ENCODE data around the gene PSME1. TPM values are rescaled to one million over a fixed set of nuclear protein-coding genes. Genes with fewer than 3 reads are reported as not detected.

PSME1 gene
- total and polyA plus RNA-seq, 2 experiments from 2014 or later, result 61.1 to 215 TPM

GRCh38 chr14:24179294-24179960 lies 43.4 kb downstream of the PSME1 start:
- no peak for DNase-seq (ENCODE audit: low spot score)
- Histone ChIP-seq H3K4me1 (ENCODE audit: insufficient read depth) (no peaks in the 10 kb centered on the region), H3F3A (replicated peaks; ENCODE audit: low read depth) (no peaks in the 10 kb centered on the region), H3K27ac (ENCODE audit: low read depth) (no peak overlapping the region), H3K4me2 (no peak overlapping the region), H3K27me3 (ENCODE audit: insufficient read depth) (no peaks in the 10 kb centered on the region), H4K20me1 (replicated peaks; ENCODE audit: insufficient read depth) (no peaks in the 10 kb centered on the region; the same call in none of the 2 replicates), H2AFZ (no peak overlapping the region), H3K36me3 (ENCODE audit: insufficient read depth) (no peaks in the 10 kb centered on the region; the same call in 1 of the 2 replicates), H3K79me2 (replicated peaks; ENCODE audit: insufficient read depth) (no peaks in the 10 kb centered on the region), H3K4me3 (no peak overlapping the region), H3K9me2 (ENCODE audit: insufficient read depth) (no peaks in the 10 kb centered on the region)
- ATAC-seq, result no peak
- H3K27me3 Mint-ChIP-seq (ENCODE audit: insufficient read depth, low read depth, poor library complexity), result peaks cover 26% of the 10 kb centered on the region
- TF ChIP-seq CTCF (conservative IDR thresholded peaks at IDR 0.05; ENCODE audit: low read depth in 2 of 2) (no peak), ZNF331 (CRISPR knock-in tag; IDR thresholded peaks at IDR 0.05; ENCODE audit: low read depth) (no peak), POLR2AphosphoS5 (IDR thresholded peaks at IDR 0.05; ENCODE audit: low read depth) (no peak), EZH2phosphoT487 (IDR thresholded peaks at IDR 0.05; ENCODE audit: unreplicated experiment) (no peak), ZNF114 (CRISPR knock-in tag; IDR thresholded peaks at IDR 0.05) (no peak), NANOG (IDR thresholded peaks at IDR 0.05; ENCODE audit: borderline replicate concordance) (no peak), EZH2 (IDR thresholded peaks at IDR 0.05; ENCODE audit: low read depth, unreplicated experiment) (no peak), STAT1 (IDR thresholded peaks at IDR 0.05; ENCODE audit: unreplicated experiment) (no peak), CREB1 (CRISPR knock-in tag; IDR thresholded peaks at IDR 0.05; ENCODE audit: low read depth) (no peak), JUNB (IDR thresholded peaks at IDR 0.05; ENCODE audit: unreplicated experiment) (no peak)
- TF ChIP-seq, protein P1, sequence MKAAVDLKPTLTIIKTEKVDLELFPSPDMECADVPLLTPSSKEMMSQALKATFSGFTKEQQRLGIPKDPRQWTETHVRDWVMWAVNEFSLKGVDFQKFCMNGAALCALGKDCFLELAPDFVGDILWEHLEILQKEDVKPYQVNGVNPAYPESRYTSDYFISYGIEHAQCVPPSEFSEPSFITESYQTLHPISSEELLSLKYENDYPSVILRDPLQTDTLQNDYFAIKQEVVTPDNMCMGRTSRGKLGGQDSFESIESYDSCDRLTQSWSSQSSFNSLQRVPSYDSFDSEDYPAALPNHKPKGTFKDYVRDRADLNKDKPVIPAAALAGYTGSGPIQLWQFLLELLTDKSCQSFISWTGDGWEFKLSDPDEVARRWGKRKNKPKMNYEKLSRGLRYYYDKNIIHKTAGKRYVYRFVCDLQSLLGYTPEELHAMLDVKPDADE (IDR thresholded peaks at IDR 0.05), result no peak
- TF ChIP-seq, protein P2, sequence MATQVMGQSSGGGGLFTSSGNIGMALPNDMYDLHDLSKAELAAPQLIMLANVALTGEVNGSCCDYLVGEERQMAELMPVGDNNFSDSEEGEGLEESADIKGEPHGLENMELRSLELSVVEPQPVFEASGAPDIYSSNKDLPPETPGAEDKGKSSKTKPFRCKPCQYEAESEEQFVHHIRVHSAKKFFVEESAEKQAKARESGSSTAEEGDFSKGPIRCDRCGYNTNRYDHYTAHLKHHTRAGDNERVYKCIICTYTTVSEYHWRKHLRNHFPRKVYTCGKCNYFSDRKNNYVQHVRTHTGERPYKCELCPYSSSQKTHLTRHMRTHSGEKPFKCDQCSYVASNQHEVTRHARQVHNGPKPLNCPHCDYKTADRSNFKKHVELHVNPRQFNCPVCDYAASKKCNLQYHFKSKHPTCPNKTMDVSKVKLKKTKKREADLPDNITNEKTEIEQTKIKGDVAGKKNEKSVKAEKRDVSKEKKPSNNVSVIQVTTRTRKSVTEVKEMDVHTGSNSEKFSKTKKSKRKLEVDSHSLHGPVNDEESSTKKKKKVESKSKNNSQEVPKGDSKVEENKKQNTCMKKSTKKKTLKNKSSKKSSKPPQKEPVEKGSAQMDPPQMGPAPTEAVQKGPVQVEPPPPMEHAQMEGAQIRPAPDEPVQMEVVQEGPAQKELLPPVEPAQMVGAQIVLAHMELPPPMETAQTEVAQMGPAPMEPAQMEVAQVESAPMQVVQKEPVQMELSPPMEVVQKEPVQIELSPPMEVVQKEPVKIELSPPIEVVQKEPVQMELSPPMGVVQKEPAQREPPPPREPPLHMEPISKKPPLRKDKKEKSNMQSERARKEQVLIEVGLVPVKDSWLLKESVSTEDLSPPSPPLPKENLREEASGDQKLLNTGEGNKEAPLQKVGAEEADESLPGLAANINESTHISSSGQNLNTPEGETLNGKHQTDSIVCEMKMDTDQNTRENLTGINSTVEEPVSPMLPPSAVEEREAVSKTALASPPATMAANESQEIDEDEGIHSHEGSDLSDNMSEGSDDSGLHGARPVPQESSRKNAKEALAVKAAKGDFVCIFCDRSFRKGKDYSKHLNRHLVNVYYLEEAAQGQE (IDR thresholded peaks at IDR 0.05; ENCODE audit: unreplicated experiment), result no peak
- TF ChIP-seq, protein P3, sequence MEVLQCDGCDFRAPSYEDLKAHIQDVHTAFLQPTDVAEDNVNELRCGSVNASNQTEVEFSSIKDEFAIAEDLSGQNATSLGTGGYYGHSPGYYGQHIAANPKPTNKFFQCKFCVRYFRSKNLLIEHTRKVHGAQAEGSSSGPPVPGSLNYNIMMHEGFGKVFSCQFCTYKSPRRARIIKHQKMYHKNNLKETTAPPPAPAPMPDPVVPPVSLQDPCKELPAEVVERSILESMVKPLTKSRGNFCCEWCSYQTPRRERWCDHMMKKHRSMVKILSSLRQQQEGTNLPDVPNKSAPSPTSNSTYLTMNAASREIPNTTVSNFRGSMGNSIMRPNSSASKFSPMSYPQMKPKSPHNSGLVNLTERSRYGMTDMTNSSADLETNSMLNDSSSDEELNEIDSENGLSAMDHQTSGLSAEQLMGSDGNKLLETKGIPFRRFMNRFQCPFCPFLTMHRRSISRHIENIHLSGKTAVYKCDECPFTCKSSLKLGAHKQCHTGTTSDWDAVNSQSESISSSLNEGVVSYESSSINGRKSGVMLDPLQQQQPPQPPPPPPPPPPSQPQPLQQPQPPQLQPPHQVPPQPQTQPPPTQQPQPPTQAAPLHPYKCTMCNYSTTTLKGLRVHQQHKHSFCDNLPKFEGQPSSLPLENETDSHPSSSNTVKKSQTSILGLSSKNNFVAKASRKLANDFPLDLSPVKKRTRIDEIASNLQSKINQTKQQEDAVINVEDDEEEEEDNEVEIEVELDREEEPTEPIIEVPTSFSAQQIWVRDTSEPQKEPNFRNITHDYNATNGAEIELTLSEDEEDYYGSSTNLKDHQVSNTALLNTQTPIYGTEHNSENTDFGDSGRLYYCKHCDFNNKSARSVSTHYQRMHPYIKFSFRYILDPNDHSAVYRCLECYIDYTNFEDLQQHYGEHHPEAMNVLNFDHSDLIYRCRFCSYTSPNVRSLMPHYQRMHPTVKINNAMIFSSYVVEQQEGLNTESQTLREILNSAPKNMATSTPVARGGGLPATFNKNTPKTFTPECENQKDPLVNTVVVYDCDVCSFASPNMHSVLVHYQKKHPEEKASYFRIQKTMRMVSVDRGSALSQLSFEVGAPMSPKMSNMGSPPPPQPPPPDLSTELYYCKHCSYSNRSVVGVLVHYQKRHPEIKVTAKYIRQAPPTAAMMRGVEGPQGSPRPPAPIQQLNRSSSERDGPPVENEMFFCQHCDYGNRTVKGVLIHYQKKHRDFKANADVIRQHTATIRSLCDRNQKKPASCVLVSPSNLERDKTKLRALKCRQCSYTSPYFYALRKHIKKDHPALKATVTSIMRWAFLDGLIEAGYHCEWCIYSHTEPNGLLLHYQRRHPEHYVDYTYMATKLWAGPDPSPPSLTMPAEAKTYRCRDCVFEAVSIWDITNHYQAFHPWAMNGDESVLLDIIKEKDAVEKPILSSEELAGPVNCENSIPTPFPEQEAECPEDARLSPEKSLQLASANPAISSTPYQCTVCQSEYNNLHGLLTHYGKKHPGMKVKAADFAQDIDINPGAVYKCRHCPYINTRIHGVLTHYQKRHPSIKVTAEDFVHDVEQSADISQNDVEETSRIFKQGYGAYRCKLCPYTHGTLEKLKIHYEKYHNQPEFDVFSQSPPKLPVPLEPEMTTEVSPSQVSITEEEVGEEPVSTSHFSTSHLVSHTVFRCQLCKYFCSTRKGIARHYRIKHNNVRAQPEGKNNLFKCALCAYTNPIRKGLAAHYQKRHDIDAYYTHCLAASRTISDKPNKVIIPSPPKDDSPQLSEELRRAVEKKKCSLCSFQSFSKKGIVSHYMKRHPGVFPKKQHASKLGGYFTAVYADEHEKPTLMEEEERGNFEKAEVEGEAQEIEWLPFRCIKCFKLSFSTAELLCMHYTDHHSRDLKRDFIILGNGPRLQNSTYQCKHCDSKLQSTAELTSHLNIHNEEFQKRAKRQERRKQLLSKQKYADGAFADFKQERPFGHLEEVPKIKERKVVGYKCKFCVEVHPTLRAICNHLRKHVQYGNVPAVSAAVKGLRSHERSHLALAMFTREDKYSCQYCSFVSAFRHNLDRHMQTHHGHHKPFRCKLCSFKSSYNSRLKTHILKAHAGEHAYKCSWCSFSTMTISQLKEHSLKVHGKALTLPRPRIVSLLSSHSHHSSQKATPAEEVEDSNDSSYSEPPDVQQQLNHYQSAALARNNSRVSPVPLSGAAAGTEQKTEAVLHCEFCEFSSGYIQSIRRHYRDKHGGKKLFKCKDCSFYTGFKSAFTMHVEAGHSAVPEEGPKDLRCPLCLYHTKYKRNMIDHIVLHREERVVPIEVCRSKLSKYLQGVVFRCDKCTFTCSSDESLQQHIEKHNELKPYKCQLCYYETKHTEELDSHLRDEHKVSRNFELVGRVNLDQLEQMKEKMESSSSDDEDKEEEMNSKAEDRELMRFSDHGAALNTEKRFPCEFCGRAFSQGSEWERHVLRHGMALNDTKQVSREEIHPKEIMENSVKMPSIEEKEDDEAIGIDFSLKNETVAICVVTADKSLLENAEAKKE (CRISPR knock-in tag; IDR thresholded peaks at IDR 0.05), result no peak
- no peaks in the 10 kb centered on the region for H3K4me1 Mint-ChIP-seq
- H3K36me3 Mint-ChIP-seq (ENCODE audit: low read depth), result peaks cover 64% of the 10 kb centered on the region
- H3K4me3 Mint-ChIP-seq, result no peak overlapping the region
- H3K9me3 Mint-ChIP-seq, result peaks cover 3% of the 10 kb centered on the region; the same call in 2 of the 3 replicates
- H3K27ac Mint-ChIP-seq, result peak overlapping the region; percentile 78
